Osteoblast (primary cell): ENCODE data around the gene ADD1. TPM values are rescaled to one million over a fixed set of nuclear protein-coding genes. Genes with fewer than 3 reads are reported as not detected.

Experiments
- DNase-seq: peaks from one replicate; pipeline ENCODE4 v3.0.0; 2011; ENCODE audit warnings: low spot score, mixed read lengths; ENCODE audit not compliant: insufficient read length; ENCODE audit errors: missing footprints
- H2AFZ ChIP-seq: 2 replicates; pipeline ENCODE4 v1.6.0; 2011; ENCODE audit warnings: mild to moderate bottlenecking, low read length
- H3K27ac ChIP-seq: 2 replicates; pipeline ENCODE4 v1.5.1; 2011; ENCODE audit warnings: mild to moderate bottlenecking, low read depth, low read length, moderate library complexity
- H3K27me3 ChIP-seq: 2 replicates; pipeline ENCODE4 v1.6.0; 2012; ENCODE audit warnings: mild to moderate bottlenecking, control low read depth, inconsistent platforms, low read length, moderate library complexity; ENCODE audit not compliant: insufficient read depth
- H3K36me3 ChIP-seq: 2 replicates; pipeline ENCODE4 v1.5.1; 2011; ENCODE audit warnings: mild to moderate bottlenecking, low read length, control low read depth, moderate library complexity; ENCODE audit not compliant: insufficient read depth
- H3K4me1 ChIP-seq: 2 replicates; pipeline ENCODE4 v1.5.1; 2011; ENCODE audit warnings: mild to moderate bottlenecking, low read length, control low read depth, moderate library complexity; ENCODE audit not compliant: insufficient read depth
- H3K4me2 ChIP-seq: 2 replicates; pipeline ENCODE4 v1.6.0; 2011; ENCODE audit warnings: mild to moderate bottlenecking, low read length; ENCODE audit not compliant: insufficient read depth
- H3K4me3 ChIP-seq: fragments of 200-600 bp; sonication (generic); 3 replicates; pipeline ENCODE4 v1.5.1; 2012; ENCODE audit warnings: mild to moderate bottlenecking, low read length, inconsistent platforms; ENCODE audit not compliant: insufficient read depth
- H3K79me2 ChIP-seq: 2 replicates; pipeline ENCODE4 v1.6.0; 2012; ENCODE audit warnings: mild to moderate bottlenecking, low read length, control low read depth, inconsistent platforms; ENCODE audit not compliant: insufficient read depth
- H3K9me3 ChIP-seq: 2 replicates; pipeline ENCODE4 v1.5.1; 2011; ENCODE audit warnings: low read depth, low read length, control low read depth
- H4K20me1 ChIP-seq: 2 replicates; pipeline ENCODE4 v1.6.0; 2012; ENCODE audit warnings: mild to moderate bottlenecking, low read length, control low read depth; ENCODE audit not compliant: insufficient read depth
- total RNA-seq: library from RNA; depleted of rRNA; stranded (reverse); fragments of >200 nt; gene quantifications from 2 replicates; pipeline ENCODE4 v1.2.3, GENCODE V29; 2012
- TF ChIP-seq, protein P1 (sequence below): IDR thresholded peaks from 2 replicates; pipeline ENCODE4 v1.5.1; 2011; ENCODE audit warnings: mild to moderate bottlenecking, low read depth, low read length, moderate library complexity; ENCODE audit errors: extremely low read depth

Gene ADD1
- total RNA-seq, 1 donor: 200 TPM

DNA sequence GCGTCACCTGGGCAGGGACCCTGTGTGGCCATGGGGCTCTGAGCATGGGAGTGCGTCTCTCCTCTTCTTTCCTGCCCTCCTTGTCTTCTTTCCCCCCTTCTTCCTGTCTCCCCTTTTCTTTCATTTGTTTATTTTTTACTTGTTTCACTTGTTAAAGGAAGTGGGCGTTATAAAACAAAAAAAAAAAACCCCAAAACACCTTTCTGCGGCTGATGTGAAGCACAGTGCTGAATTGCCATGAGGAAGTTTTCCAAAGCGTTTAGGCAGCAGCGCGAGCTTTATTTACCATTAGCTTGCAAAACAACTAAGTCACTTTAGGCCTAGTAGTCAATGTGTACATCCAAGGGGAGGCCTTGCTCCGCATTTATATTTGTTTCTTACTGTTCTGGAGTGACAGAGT, 62.6 kb downstream of the ADD1 start:
- Histone ChIP-seq H3K36me3 (peaks cover 79% of the 10 kb centered on the region), H3K27ac (no peak overlapping the region), H3K9me3 (no peaks in the 10 kb centered on the region), H3K27me3 (no peaks in the 10 kb centered on the region), H3K4me2 (no peak overlapping the region), H3K4me1 (no peaks in the 10 kb centered on the region), H2AFZ (no peak overlapping the region), H3K4me3 (no peak overlapping the region), H3K79me2 (peaks cover 9% of the 10 kb centered on the region), H4K20me1 (peaks cover 4% of the 10 kb centered on the region)
- TF ChIP-seq, protein P1, sequence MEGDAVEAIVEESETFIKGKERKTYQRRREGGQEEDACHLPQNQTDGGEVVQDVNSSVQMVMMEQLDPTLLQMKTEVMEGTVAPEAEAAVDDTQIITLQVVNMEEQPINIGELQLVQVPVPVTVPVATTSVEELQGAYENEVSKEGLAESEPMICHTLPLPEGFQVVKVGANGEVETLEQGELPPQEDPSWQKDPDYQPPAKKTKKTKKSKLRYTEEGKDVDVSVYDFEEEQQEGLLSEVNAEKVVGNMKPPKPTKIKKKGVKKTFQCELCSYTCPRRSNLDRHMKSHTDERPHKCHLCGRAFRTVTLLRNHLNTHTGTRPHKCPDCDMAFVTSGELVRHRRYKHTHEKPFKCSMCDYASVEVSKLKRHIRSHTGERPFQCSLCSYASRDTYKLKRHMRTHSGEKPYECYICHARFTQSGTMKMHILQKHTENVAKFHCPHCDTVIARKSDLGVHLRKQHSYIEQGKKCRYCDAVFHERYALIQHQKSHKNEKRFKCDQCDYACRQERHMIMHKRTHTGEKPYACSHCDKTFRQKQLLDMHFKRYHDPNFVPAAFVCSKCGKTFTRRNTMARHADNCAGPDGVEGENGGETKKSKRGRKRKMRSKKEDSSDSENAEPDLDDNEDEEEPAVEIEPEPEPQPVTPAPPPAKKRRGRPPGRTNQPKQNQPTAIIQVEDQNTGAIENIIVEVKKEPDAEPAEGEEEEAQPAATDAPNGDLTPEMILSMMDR: no peak
- DNase-seq: no peak

DNA sequence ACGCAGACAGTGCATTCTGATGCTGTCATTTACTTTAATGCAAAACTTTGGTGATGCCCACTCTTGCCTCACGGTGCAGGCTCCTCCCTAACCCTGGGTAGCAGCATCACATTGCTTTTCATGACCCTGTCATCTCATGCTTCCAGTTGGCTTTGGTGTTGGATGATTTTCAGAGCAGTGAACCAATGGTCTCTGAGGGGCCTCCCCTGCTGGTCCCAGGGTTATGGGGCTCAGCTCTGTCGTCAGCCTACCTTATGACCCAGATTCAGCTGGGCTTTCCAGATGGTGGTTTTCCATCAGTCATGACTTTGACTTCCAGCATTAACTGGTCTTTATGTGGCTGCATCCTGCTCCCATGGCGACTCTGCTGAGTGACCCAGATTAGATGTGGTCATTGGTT, 63.6 kb downstream of the ADD1 start:
- Histone ChIP-seq H4K20me1 (peaks cover 8% of the 10 kb centered on the region), H3K27me3 (no peaks in the 10 kb centered on the region), H3K4me2 (no peak overlapping the region), H3K36me3 (peaks cover 86% of the 10 kb centered on the region), H3K4me1 (no peaks in the 10 kb centered on the region), H3K9me3 (no peaks in the 10 kb centered on the region), H3K27ac (no peak overlapping the region), H2AFZ (no peak overlapping the region), H3K4me3 (no peak overlapping the region), H3K79me2 (peaks cover 9% of the 10 kb centered on the region)
- no peak for DNase-seq
- TF ChIP-seq, protein P1: no peak

DNA sequence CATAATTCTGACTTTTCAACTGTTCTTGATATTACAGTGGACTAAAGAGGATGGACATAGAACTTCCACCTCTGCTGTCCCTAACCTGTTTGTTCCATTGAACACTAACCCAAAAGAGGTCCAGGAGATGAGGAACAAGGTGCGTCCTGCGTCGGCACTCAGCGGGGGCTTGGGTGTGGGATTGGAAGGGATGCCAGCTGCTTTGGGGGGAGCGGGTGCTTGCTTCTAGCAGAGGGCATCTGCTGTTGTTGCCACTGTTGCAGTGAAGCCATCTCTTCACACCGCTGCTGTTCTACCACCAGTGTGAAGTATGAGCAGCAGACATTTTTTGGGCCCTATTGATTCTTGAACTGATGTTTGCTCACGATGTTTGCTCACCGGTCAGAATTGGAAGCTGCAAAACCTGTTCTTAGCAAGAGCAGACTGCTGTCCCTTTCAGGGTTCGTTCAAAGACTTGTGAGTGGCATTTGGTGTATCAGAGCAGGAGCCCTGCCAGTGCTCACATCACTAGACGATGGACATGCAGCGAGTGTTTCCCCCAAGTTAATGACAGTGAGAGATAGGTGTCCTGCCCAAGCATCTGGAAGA, 64.2 kb downstream of the ADD1 start:
- H3K4me2 ChIP-seq: no peak overlapping the region
- no peak overlapping the region for H2AFZ ChIP-seq
- no peaks in the 10 kb centered on the region for H3K27me3 ChIP-seq
- TF ChIP-seq, protein P1: no peak
- H3K4me1 ChIP-seq: no peaks in the 10 kb centered on the region
- H3K27ac ChIP-seq: no peak overlapping the region
- H3K79me2 ChIP-seq: peaks cover 9% of the 10 kb centered on the region
- H3K4me3 ChIP-seq: no peak overlapping the region
- peaks cover 87% of the 10 kb centered on the region for H3K36me3 ChIP-seq
- no peaks in the 10 kb centered on the region for H3K9me3 ChIP-seq
- DNase-seq: no peak
- peaks cover 9% of the 10 kb centered on the region for H4K20me1 ChIP-seq

DNA sequence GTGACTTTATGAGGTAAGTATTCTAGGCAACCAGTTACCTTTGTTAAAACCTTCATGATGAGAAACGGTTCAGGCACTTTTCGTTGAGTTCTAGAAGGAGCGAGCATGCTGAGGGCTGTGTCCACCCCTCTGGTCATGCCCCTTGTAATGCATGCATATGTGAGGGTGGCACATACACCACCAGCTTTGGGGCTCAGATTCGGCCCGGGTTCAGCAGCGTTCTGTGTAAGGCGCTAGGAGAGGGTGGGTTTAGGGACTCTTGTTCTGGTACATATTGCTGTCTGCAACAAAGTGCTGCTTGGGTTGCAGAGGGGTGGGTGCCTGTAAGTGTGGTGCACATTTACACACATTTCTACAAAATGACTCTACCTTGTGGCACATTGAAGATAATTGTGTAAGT, 65.0 kb downstream of the ADD1 start:
- H3K79me2 ChIP-seq: peaks cover 6% of the 10 kb centered on the region
- peaks cover 90% of the 10 kb centered on the region for H3K36me3 ChIP-seq
- H3K4me1 ChIP-seq: no peaks in the 10 kb centered on the region
- no peaks in the 10 kb centered on the region for H3K27me3 ChIP-seq
- no peaks in the 10 kb centered on the region for H3K9me3 ChIP-seq
- DNase-seq: no peak
- peaks cover 5% of the 10 kb centered on the region for H4K20me1 ChIP-seq
- H3K27ac ChIP-seq: no peak overlapping the region
- TF ChIP-seq, protein P1: no peak
- H2AFZ ChIP-seq: no peak overlapping the region
- H3K4me3 ChIP-seq: no peak overlapping the region
- H3K4me2 ChIP-seq: no peak overlapping the region
